Colon (tissue), 2 donors: ENCODE measurements around the gene FCAR.
"Not testable (repeated sequence)": the region's sequence is repeated elsewhere in the genome, so short reads cannot be mapped to it uniquely, and the experiment has no call there.

Experiments
- FAIRE-seq: peaks from 2 replicates; lab custom pipeline; 2012; peaks lifted over from hg19 to GRCh38; lab: Jason Lieb, UNC
- donor health status: control.
- donor health status: control.

FCAR gene

GRCh38 chr19:54896036-54896435 is 22.0 kb downstream of the FCAR start:
- no peak for FAIRE-seq

GRCh38 chr19:54898685-54899084 is 24.6 kb downstream of the FCAR start:
- not testable (repeated sequence) for FAIRE-seq

GRCh38 chr19:54899646-54900045 is 25.6 kb downstream of the FCAR start:
- not testable (repeated sequence) for FAIRE-seq

- FAIRE-seq = not testable (repeated sequence)
These were observed 27.1 kb downstream of the FCAR start for GRCh38 chr19:54901153-54901552.

GRCh38 chr19:54902061-54902460 is 28.0 kb downstream of the FCAR start:
- FAIRE-seq = no peak

- FAIRE-seq = no peak
These were observed 29.3 kb downstream of the FCAR start for GRCh38 chr19:54903303-54903702.

DNA sequence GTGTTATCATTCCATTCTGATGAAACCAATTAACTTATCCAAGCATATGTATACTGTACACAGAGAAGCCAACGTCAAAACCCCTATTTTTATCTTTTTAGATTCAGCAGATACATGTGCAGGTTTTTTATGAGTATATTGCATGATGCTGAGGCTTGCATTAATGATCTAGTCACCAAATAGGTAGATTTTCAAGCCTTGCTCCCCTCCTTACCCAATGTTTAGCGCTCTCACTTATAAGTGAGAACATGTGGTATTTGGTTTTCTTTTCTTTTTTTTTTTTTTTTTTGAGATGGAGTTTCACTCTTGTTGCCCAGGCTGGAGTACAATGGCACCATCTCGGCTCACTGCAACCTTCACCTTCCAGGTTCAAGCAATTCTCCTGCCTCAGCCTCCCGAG is 30.2 kb downstream of the FCAR start:
- FAIRE-seq = not testable (repeated sequence)

GRCh38 chr19:54905421-54905802 is 31.4 kb downstream of the FCAR start:
- FAIRE-seq = no peak

- FAIRE-seq = no peak
These were observed 31.9 kb downstream of the FCAR start, which contains the start of gene NCR1 for GRCh38 chr19:54905803-54906511. Gene NCR1, plus strand, starts transcription at chr19:54906148. Its CDS starts 40 bp downstream, at chr19:54906188.

GRCh38 chr19:54906819-54907218 is 32.8 kb downstream of the FCAR start:
- no peak for FAIRE-seq

DNA sequence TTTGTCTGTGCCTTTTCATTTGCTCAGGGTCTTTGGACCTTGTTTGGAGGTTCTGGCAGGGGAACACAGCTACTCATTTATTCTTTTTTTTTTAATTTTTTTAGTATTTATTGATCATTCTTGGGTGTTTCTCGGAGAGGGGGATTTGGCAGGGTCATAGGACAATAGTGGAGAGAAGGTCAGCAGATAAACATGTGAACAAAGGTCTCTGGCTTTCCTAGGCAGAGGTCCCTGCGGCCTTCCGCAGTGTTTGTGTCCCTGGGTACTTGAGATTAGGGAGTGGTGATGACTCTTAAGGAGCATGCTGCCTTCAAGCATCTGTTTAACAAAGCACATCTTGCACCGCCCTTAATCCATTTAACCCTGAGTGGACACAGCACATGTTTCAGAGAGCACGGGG is 33.9 kb downstream of the FCAR start:
- not testable (repeated sequence) for FAIRE-seq

DNA sequence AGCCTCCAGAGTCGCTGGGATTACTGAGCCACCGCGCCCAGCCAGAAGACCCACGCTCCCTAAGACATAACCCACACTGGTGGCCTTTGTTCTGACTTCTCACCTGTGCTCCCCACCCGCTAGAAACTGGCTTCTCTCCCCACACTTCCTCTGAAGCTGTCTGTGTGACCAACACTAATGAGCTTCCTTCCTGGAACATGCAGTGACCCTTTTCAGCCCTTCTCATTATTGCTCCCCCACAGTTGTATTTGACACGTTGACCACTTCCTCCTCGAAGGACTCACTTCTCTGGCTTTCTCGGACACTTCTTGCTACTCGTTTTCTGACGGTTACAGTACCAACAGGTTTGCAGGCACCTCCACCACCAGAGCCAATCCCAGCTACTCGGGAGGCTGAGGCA is 42.8 kb downstream of the FCAR start:
- FAIRE-seq = no peak

DNA sequence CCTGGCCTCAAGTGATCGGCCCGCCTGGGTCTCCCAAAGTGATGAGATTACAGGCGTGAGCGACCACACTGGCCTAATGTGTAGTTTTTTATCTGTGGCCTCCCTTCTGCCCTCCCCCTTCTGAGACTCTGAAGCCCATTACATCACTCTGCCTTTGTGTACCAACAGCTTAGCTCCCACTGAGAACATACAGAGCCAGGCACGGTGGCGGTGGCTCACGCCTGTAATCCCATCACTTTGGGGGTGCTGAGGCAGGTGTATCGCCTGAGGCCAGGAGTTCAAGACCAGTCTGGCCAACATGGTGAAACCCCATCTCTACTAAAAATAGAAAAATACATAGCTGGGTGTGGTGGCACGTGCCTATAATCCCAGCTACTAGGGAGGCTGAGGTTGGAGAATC is 44.5 kb downstream of the FCAR start:
- no peak for FAIRE-seq

GRCh38 chr19:54919646-54920563 is 45.9 kb downstream of the FCAR start:
- FAIRE-seq = not testable (repeated sequence)

- no peak for FAIRE-seq
These were observed 47.0 kb downstream of the FCAR start for GRCh38 chr19:54921082-54921481.

GRCh38 chr19:54923276-54923675 is 49.2 kb downstream of the FCAR start:
- no peak for FAIRE-seq

DNA sequence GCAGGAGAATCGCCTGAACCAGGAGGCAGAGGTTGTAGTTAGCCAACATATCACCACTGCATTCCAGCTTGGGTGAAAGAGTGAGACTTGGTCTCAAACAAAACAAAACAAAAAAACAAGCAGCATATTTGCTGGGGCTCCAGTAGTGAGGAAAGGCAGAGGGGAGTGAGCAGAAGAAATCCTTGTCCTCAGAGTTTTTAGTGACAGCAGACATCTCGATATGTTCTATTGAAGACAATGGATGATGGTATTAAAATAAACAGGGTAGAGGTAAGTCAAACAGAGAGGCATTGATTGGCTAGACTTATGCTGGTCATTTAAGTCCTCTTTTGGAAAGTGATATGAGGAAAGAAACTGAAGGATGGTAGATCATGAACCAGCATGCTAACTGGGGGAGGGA is 54.3 kb downstream of the FCAR start:
- no peak for FAIRE-seq

DNA sequence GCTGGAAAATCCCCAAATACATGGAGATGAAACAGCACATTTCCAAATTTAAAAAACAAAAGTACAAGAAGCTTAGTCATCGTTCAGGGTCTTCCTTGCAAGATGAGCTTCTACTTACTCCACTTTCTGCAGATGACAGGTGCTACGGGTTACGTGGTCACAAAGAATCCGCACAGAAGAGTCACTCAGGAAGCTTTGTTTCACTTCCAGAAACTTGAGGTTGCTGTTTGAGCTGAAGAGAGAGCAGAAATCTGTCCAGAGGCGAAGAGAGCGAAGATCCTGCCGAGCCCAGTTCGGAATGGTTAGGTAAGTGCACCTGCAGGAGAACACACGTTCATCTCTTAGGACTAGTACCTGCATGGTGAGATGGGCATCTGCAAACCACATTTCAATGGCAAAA is 63.9 kb downstream of the FCAR start:
- no peak for FAIRE-seq

- FAIRE-seq = no peak
These were observed 64.9 kb downstream of the FCAR start for GRCh38 chr19:54938906-54939305.

DNA sequence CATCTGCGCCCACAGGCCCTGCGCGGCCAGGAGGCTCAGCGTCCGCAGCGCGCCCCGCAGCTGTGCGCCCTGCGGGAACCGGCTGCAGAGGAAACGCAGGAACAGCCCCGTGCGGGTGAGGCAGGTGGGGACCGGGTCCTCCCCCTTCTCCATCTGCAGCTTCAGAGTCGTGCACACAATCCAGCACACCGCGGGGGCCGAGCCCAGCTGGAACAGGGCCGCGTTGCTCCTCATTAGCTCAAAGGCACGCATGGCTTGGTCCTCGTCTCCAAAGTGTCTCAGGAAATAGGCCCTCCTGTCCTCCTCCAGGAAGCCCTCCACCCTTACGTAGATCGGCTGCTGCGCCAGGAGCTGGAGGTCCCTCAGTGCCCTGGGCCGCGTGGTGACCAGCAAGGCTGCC is 65.5 kb downstream of the FCAR start:
- FAIRE-seq = not testable (repeated sequence)
